Activated CD8-positive, alpha-beta T cell treated with anti-CD3 and anti-CD28 coated beads, Interleukin-2, amount 10 ng/mL, durations not matched to agents 7 days and 5 days (primary cell): Measurements from ENCODE around the gene DHX58. TPM values are rescaled to one million over a fixed set of nuclear protein-coding genes. Genes with fewer than 3 reads are reported as not detected.
A peak's percentile ranks its signal among the peaks of the same experiment; 100 is the strongest.

Source experiments
- ATAC-seq: fragments of 150-1000 bp; cut with Tn5 transposase; one replicate; pipeline ENCODE4 v1.10.0; 2021; ENCODE audit warnings: moderate library complexity
- CTCF ChIA-PET: fragments of 350-600 bp; sonication (Branson Sonifier 250); formaldehyde crosslinking; loops from one replicate; lab custom pipeline; 2021; ENCODE audit warnings: antibody characterized with exemption; lab: Charles Lee
- POLR2A ChIA-PET: fragments of 350-600 bp; sonication (Branson Sonifier 250); formaldehyde crosslinking; loops from one replicate; lab custom pipeline; 2021; ENCODE audit warnings: antibody characterized with exemption; lab: Charles Lee
- DNase-seq: peaks from one replicate; pipeline ENCODE4 v3.0.0-alpha.2; 2020
- H3K27ac Mint-ChIP-seq: one replicate; pipeline ENCODE4 v1.8.0; 2021; ENCODE audit warnings: mild to moderate bottlenecking, mixed read lengths
- H3K27me3 Mint-ChIP-seq: one replicate; pipeline ENCODE4 v1.8.0; 2021; ENCODE audit warnings: low read depth, mixed read lengths
- H3K36me3 Mint-ChIP-seq: one replicate; pipeline ENCODE4 v1.8.0; 2021; ENCODE audit warnings: low read depth, mixed read lengths
- H3K4me1 Mint-ChIP-seq: one replicate; pipeline ENCODE4 v1.8.0; 2021; ENCODE audit warnings: low read depth, mixed read lengths
- H3K4me3 Mint-ChIP-seq: one replicate; pipeline ENCODE4 v1.8.0; 2021; ENCODE audit warnings: mild to moderate bottlenecking, mixed read lengths
- H3K9me3 Mint-ChIP-seq: one replicate; pipeline ENCODE4 v1.8.0; 2022; ENCODE audit warnings: mixed read lengths; ENCODE audit not compliant: insufficient read depth
- total RNA-seq, 2 experiments: library from RNA; stranded (reverse); gene quantifications; one replicate each; pipeline ENCODE4 v1.2.3, GENCODE V29; 2021

DHX58 gene
- total RNA-seq, 2 experiments from 2014 or later, result 71.9 to 72.9 TPM

GRCh38 chr17:42109086-42109485 lies 3.4 kb downstream of the DHX58 start:
- Mint-ChIP-seq H3K9me3 (no peaks in the 10 kb centered on the region), H3K4me3 (no peak overlapping the region), H3K36me3 (peaks cover 57% of the 10 kb centered on the region), H3K27ac (no peak overlapping the region), H3K27me3 (no peaks in the 10 kb centered on the region), H3K4me1 (peaks cover 56% of the 10 kb centered on the region)
- ChIA-PET CTCF (interaction anchor here (1.1 to 16.9 kb wide), 7 partner anchors 8 to 146 kb away, joined by 4 to 168 read pairs (median 7); partner anchors contain the start of genes KAT2A and ZNF385C), POLR2A (interaction anchor here (1.9 to 2.2 kb wide), 2 partner anchors 17 to 143 kb away, joined by 4 to 7 read pairs; partner anchors contain the start of gene CNP)
- no peak for ATAC-seq
- DNase-seq, result no peak

- Mint-ChIP-seq H3K4me3 (peak overlapping the region; percentile 60), H3K27ac (peak overlapping the region; percentile 37), H3K9me3 (no peaks in the 10 kb centered on the region), H3K4me1 (peaks cover 49% of the 10 kb centered on the region), H3K27me3 (no peaks in the 10 kb centered on the region), H3K36me3 (peaks cover 56% of the 10 kb centered on the region)
- peak; percentile 95 for DNase-seq
- ChIA-PET POLR2A (interaction anchor here (1.0 to 2.2 kb wide), 7 partner anchors 9 to 142 kb away, joined by 3 to 7 read pairs (median 3); partner anchors contain the start of genes CNP and NKIRAS2), CTCF (interaction anchor here (1.0 to 16.9 kb wide), 8 partner anchors 12 to 298 kb away, joined by 3 to 168 read pairs (median 6); partner anchors contain the start of genes DNAJC7, KAT2A and NKIRAS2)
- ATAC-seq, result peak; percentile 80
Measured at GRCh38 chr17:42107597-42108576, 4.6 kb downstream of the DHX58 start.

- Mint-ChIP-seq H3K4me3 (no peak overlapping the region), H3K9me3 (no peaks in the 10 kb centered on the region)
Measured at GRCh38 chr17:42107124-42107523, 5.4 kb downstream of the DHX58 start.

GRCh38 chr17:42106009-42106408 lies 6.5 kb downstream of the DHX58 start:
- Mint-ChIP-seq H3K36me3 (peaks cover 54% of the 10 kb centered on the region), H3K9me3 (no peaks in the 10 kb centered on the region), H3K4me3 (no peak overlapping the region), H3K27me3 (no peaks in the 10 kb centered on the region), H3K27ac (peak overlapping the region; percentile 46), H3K4me1 (peaks cover 36% of the 10 kb centered on the region)
- ChIA-PET POLR2A (no interaction called here), CTCF (interaction anchor here (1.4 to 16.9 kb wide), 6 partner anchors 35 to 90 kb away, joined by 3 to 168 read pairs (median 5); partner anchors contain the start of genes DNAJC7 and NKIRAS2)
- no peak for ATAC-seq
- no peak for DNase-seq

More at GRCh38 chr17:42107124-42107523, 5.4 kb downstream of the DHX58 start:
- Mint-ChIP-seq H3K27ac (no peak overlapping the region), H3K27me3 (no peaks in the 10 kb centered on the region), H3K4me1 (peaks cover 46% of the 10 kb centered on the region), H3K36me3 (peaks cover 56% of the 10 kb centered on the region)
- no peak for ATAC-seq
- no peak for DNase-seq
- ChIA-PET POLR2A (interaction anchor here (1.1 to 2.2 kb wide), 4 partner anchors 8 to 141 kb away, joined by 3 to 7 read pairs (median 3); partner anchors contain the start of gene CNP), CTCF (interaction anchor here (0.8 to 16.9 kb wide), 9 partner anchors 10 to 144 kb away, joined by 3 to 168 read pairs (median 6); partner anchors contain the start of genes DNAJC7, KAT2A and NKIRAS2)

GRCh38 chr17:42104264-42104663 lies 8.2 kb downstream of the DHX58 start:
- Mint-ChIP-seq H3K4me3 (no peak overlapping the region), H3K27ac (no peak overlapping the region), H3K27me3 (no peaks in the 10 kb centered on the region), H3K36me3 (peaks cover 43% of the 10 kb centered on the region), H3K4me1 (peaks cover 24% of the 10 kb centered on the region), H3K9me3 (no peaks in the 10 kb centered on the region)
- CTCF ChIA-PET, result interaction anchor here (1.8 to 1.9 kb wide), 2 partner anchors 38 to 79 kb away, joined by 8 read pairs; no protein-coding TSS in a partner anchor
- DNase-seq, result no peak
- no peak for ATAC-seq
- POLR2A ChIA-PET, result interaction anchor here (1.2 to 2.5 kb wide), 2 partner anchors 9 to 16 kb away, joined by 3 to 11 read pairs; partner anchors contain the start of gene DHX58

GRCh38 chr17:42103221-42103954 lies 9.1 kb downstream of the DHX58 start:
- Mint-ChIP-seq H3K4me3 (no peak overlapping the region), H3K9me3 (no peaks in the 10 kb centered on the region), H3K4me1 (peaks cover 17% of the 10 kb centered on the region), H3K27me3 (no peaks in the 10 kb centered on the region), H3K36me3 (peaks cover 35% of the 10 kb centered on the region), H3K27ac (no peak overlapping the region)
- ChIA-PET POLR2A (interaction anchor here (1.2 to 2.5 kb wide), 3 partner anchors 10 to 87 kb away, joined by 3 to 11 read pairs (median 6); partner anchors contain the start of genes DHX58 and DNAJC7), CTCF (interaction anchor here (0.8 to 2.9 kb wide), 5 partner anchors 8 to 80 kb away, joined by 3 to 12 read pairs (median 8); no protein-coding TSS in a partner anchor)
- DNase-seq, result no peak
- ATAC-seq, result no peak

- ATAC-seq, result peak; percentile 66
- Mint-ChIP-seq H3K9me3 (no peaks in the 10 kb centered on the region), H3K27me3 (peaks cover 14% of the 10 kb centered on the region), H3K27ac (no peak overlapping the region), H3K36me3 (peaks cover 24% of the 10 kb centered on the region), H3K4me1 (peaks cover 13% of the 10 kb centered on the region), H3K4me3 (no peak overlapping the region)
- peak; percentile 75 for DNase-seq
- ChIA-PET POLR2A (interaction anchor here (1.3 to 2.5 kb wide), 2 partner anchors 11 to 37 kb away, joined by 3 to 10 read pairs; partner anchors contain the start of gene DHX58), CTCF (interaction anchor here (0.6 to 2.9 kb wide), 20 partner anchors 8 to 84 kb away, joined by 3 to 32 read pairs (median 8); partner anchors contain the start of genes DHX58, DNAJC7 and NKIRAS2)
Measured at GRCh38 chr17:42101513-42102292, 10.8 kb downstream of the DHX58 start.

- H3K27me3 Mint-ChIP-seq, result peaks cover 19% of the 10 kb centered on the region
- CTCF ChIA-PET, result interaction anchor here (0.7 to 1.2 kb wide), 4 partner anchors 11 to 136 kb away, joined by 3 to 4 read pairs (median 4); partner anchors contain the start of gene NKIRAS2
Measured at GRCh38 chr17:42098730-42099399, 13.6 kb downstream of the DHX58 start.

GRCh38 chr17:42097691-42098631 lies 14.6 kb downstream of the DHX58 start, which contains the start of gene ZNF385C:
Gene ZNF385C (minus strand): TSS chr17:42098473. CDS start chr17:42063056, 35,417 bp downstream.
- Mint-ChIP-seq H3K9me3 (no peaks in the 10 kb centered on the region), H3K4me3 (no peak within 1 kb of the TSS), H3K27me3 (peaks cover 19% of the 10 kb centered on the region), H3K27ac (no peak within 1 kb of the TSS), H3K36me3 (peaks cover 6% of the 10 kb centered on the region), H3K4me1 (peaks cover 11% of the 10 kb centered on the region)
- CTCF ChIA-PET, result interaction anchor here (0.7 to 1.4 kb wide), 7 partner anchors 9 to 135 kb away, joined by 3 to 4 read pairs (median 4); partner anchors contain the start of gene NKIRAS2
- ATAC-seq (peak; percentile 65), DNase-seq (no peak)
- POLR2A ChIA-PET, result interaction anchor here (0.8 to 1.7 kb wide), 3 partner anchors 10 to 132 kb away, joined by 3 to 14 read pairs (median 3); partner anchors contain the start of gene DHX58

More at GRCh38 chr17:42098730-42099399, 13.6 kb downstream of the DHX58 start:
- DNase-seq, result no peak
- peaks cover 9% of the 10 kb centered on the region for H3K4me1 Mint-ChIP-seq
- no peak overlapping the region for H3K4me3 Mint-ChIP-seq
- ATAC-seq, result no peak
- H3K27ac Mint-ChIP-seq, result no peak overlapping the region
- POLR2A ChIA-PET, result interaction anchor here (0.8 to 1.7 kb wide), 3 partner anchors 9 to 133 kb away, joined by 3 to 14 read pairs (median 3); partner anchors contain the start of gene DHX58
- H3K36me3 Mint-ChIP-seq, result peaks cover 9% of the 10 kb centered on the region
- no peaks in the 10 kb centered on the region for H3K9me3 Mint-ChIP-seq
